MCF 10A (cell line): Measurements from ENCODE around the gene SLC6A3. TPM values are rescaled to one million over a fixed set of nuclear protein-coding genes. Genes with fewer than 3 reads are reported as not detected.
A peak's percentile ranks its signal among the peaks of the same experiment; 100 is the strongest.

Experiments
- BruUV-seq: library from RNA; stranded (reverse); fragments of 400-500 nt; replicated peaks from 2 replicates; lab custom pipeline; 2021; lab: Mats Ljungman, UMichigan
- CTCF ChIA-PET: fragments of 300-600 bp; sonication (Branson Sonifier 250); formaldehyde crosslinking; extraction: SDS; loops from one replicate; lab custom pipeline; 2021; ENCODE audit warnings: antibody characterized with exemption, inconsistent platforms; lab: Yijun Ruan, JAX
- POLR2A ChIA-PET: fragments of 300-600, 350-650 bp; sonication (Branson Sonifier 250); formaldehyde crosslinking; extraction: SDS; loops from one replicate; lab custom pipeline; 2020; ENCODE audit warnings: antibody characterized with exemption, inconsistent platforms; lab: Yijun Ruan, JAX
- DNase-seq: peaks from one replicate; pipeline ENCODE4 v3.0.0-alpha.2; 2018; ENCODE audit not compliant: unreplicated experiment
- H3K27ac Mint-ChIP-seq: one replicate; pipeline ENCODE4 v1.8.0; 2022; ENCODE audit warnings: mild to moderate bottlenecking, low read depth, mixed read lengths; ENCODE audit not compliant: unreplicated experiment
- H3K27me3 Mint-ChIP-seq: one replicate; pipeline ENCODE4 v1.8.0; 2022; ENCODE audit warnings: mixed read lengths; ENCODE audit not compliant: insufficient read depth, unreplicated experiment
- H3K36me3 Mint-ChIP-seq: one replicate; pipeline ENCODE4 v1.8.0; 2022; ENCODE audit warnings: mild to moderate bottlenecking, moderate library complexity, mixed read lengths; ENCODE audit not compliant: insufficient read depth, unreplicated experiment
- H3K4me1 Mint-ChIP-seq: one replicate; pipeline ENCODE4 v1.8.0; 2022; ENCODE audit warnings: mixed read lengths; ENCODE audit not compliant: insufficient read depth, unreplicated experiment
- H3K4me3 Mint-ChIP-seq: one replicate; pipeline ENCODE4 v1.8.0; 2022; ENCODE audit warnings: mild to moderate bottlenecking, moderate library complexity, mixed read lengths; ENCODE audit not compliant: unreplicated experiment
- H3K9me3 Mint-ChIP-seq: one replicate; pipeline ENCODE4 v1.8.0; 2022; ENCODE audit warnings: mixed read lengths; ENCODE audit not compliant: unreplicated experiment
- intact Hi-C: fragments of 100-400 bp; cut with micrococcal nuclease; formaldehyde crosslinking; loops from 2 replicates; pipeline ENCODE4 v1.14.1; 2022
- total RNA-seq: library from RNA; stranded (reverse); gene quantifications from 2 replicates; pipeline ENCODE4 v1.2.3, GENCODE V29; 2022
- TF ChIP-seq, protein P1 (sequence below): fragments of 200-600 bp; IDR thresholded peaks from one replicate; pipeline ENCODE4 v1.8.0; 2022; ENCODE audit warnings: antibody characterized with exemption, mild to moderate bottlenecking; ENCODE audit not compliant: unreplicated experiment

The SLC6A3 gene
- total RNA-seq, 1 experiment from 2014 or later: not detected

DNA sequence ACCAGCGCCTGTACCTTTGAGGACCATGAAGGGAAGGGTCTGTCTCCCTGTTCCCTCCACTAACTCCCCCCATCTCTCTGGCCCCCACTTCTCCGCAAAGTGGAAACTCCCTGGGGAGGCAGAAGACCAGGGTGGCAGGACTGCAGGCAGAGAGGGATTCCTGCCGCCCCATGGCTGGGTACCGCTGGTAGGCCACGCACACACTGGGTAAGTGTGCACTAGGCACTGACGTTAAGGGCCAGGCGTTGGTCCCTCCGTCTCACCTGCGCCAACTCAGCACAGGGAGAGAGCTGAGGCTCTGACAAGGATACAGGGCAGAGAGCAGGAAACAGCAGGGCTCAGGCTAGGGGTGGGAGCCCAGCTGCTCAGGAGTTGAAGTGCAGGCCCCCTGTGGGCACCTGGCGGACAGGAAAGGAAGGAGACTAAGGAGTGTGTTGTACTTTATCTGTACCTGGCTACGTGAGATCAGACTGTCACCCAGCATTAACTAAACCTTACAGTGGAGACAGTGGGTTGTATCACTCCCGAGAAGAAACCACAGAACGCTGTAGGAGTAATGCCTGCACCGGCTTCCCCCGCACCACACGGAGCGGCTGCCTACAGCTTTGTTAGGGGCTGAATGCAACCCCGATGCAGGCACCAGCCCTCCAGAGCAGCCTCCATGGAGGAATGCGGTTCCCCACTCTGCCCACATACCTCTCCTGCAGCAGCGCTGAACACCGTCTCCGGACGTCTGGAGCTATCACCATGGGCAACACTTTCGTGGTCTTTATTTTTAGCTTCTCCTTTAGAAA lies 66.2 kb downstream of the SLC6A3 start:
- ChIA-PET CTCF (no interaction called here), POLR2A (no interaction called here)
- H3K36me3 Mint-ChIP-seq: no peaks in the 10 kb centered on the region
- no peak overlapping the region for H3K4me3 Mint-ChIP-seq
- no peaks in the 10 kb centered on the region for H3K4me1 Mint-ChIP-seq
- BruUV-seq: no TSS peak
- DNase-seq: no peak
- peaks cover 17% of the 10 kb centered on the region for H3K27me3 Mint-ChIP-seq
- H3K9me3 Mint-ChIP-seq: no peaks in the 10 kb centered on the region
- H3K27ac Mint-ChIP-seq: no peak overlapping the region
- intact Hi-C loops: no loop called here
- TF ChIP-seq, protein P1, sequence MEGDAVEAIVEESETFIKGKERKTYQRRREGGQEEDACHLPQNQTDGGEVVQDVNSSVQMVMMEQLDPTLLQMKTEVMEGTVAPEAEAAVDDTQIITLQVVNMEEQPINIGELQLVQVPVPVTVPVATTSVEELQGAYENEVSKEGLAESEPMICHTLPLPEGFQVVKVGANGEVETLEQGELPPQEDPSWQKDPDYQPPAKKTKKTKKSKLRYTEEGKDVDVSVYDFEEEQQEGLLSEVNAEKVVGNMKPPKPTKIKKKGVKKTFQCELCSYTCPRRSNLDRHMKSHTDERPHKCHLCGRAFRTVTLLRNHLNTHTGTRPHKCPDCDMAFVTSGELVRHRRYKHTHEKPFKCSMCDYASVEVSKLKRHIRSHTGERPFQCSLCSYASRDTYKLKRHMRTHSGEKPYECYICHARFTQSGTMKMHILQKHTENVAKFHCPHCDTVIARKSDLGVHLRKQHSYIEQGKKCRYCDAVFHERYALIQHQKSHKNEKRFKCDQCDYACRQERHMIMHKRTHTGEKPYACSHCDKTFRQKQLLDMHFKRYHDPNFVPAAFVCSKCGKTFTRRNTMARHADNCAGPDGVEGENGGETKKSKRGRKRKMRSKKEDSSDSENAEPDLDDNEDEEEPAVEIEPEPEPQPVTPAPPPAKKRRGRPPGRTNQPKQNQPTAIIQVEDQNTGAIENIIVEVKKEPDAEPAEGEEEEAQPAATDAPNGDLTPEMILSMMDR: no peak

GRCh38 chr5:1378096-1378495 lies 67.1 kb downstream of the SLC6A3 start:
- no TSS peak for BruUV-seq
- H3K4me3 Mint-ChIP-seq: no peak overlapping the region
- CTCF ChIA-PET: no interaction called here
- intact Hi-C loops: no loop called here
- no peak for DNase-seq
- POLR2A ChIA-PET: interaction anchor here (0.6 to 1.2 kb wide), 2 partner anchors 33 to 131 kb away, joined by 3 to 4 read pairs; no protein-coding TSS in a partner anchor
- H3K36me3 Mint-ChIP-seq: no peaks in the 10 kb centered on the region
- no peaks in the 10 kb centered on the region for H3K9me3 Mint-ChIP-seq
- peaks cover 24% of the 10 kb centered on the region for H3K27me3 Mint-ChIP-seq
- TF ChIP-seq, protein P1: no peak
- H3K27ac Mint-ChIP-seq: no peak overlapping the region
- no peaks in the 10 kb centered on the region for H3K4me1 Mint-ChIP-seq

GRCh38 chr5:1376981-1377380 lies 68.3 kb downstream of the SLC6A3 start:
- intact Hi-C loops: no loop called here
- Mint-ChIP-seq H3K9me3 (no peaks in the 10 kb centered on the region), H3K4me3 (no peak overlapping the region), H3K27ac (no peak overlapping the region), H3K36me3 (no peaks in the 10 kb centered on the region), H3K27me3 (peaks cover 32% of the 10 kb centered on the region), H3K4me1 (no peaks in the 10 kb centered on the region)
- CTCF ChIA-PET: no interaction called here
- DNase-seq: no peak
- no TSS peak for BruUV-seq
- TF ChIP-seq, protein P1: no peak
- POLR2A ChIA-PET: interaction anchor here (1.2 kb wide), 1 partner anchor 32 kb away, joined by 4 read pairs; no protein-coding TSS in a partner anchor

DNA sequence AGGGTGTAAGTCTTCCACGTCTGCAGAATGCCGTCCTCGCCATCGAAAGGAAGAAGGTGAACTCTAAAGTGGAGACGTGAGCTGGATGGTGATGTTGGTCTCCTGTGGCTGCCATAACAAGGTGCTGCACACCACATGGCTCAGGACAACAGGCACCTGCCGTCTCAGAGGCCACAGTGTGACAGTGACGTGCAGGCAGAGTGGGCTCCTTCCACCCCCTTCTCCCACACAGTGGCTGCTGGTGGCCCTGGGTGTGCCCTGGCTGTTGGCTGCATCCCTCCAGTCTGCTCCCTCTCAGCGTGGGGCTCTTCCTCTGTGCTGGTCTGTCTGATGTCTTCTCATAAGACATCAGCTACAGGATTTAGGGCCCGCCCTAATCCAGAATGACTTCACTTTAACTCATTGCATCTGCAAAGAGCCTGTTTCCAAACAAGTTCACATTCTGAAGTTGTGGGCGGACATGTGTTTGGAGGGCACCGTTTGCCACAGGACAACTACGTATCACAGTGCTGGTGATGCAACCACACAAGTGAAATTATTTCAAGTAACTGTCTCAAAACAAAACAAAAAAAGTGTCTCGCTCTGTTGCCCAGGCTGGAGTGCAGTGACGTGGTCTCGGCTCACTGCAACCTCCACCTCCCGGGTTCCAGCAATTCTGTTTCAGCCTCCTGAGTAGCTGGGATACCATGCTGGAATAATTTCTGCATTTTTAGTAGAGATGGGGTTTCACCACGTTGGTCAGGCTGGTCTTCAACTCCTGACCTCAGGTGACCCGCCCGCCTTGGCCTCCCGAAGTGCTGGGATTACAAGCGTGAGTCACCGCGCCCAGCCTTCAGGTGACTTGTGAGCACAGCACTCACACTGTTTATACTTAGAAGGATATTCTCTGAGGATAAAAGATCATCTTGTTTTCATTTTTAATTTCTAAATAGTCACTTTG lies 69.1 kb downstream of the SLC6A3 start:
- no TSS peak for BruUV-seq
- DNase-seq: peak; percentile 13
- no peaks in the 10 kb centered on the region for H3K4me1 Mint-ChIP-seq
- TF ChIP-seq, protein P1: no peak
- no peaks in the 10 kb centered on the region for H3K9me3 Mint-ChIP-seq
- peaks cover 40% of the 10 kb centered on the region for H3K27me3 Mint-ChIP-seq
- H3K36me3 Mint-ChIP-seq: no peaks in the 10 kb centered on the region
- ChIA-PET POLR2A (no interaction called here), CTCF (interaction anchor here (0.6 kb wide), 1 partner anchor 706 kb away, joined by 3 read pairs; no protein-coding TSS in a partner anchor)
- H3K4me3 Mint-ChIP-seq: no peak overlapping the region
- intact Hi-C loops: no loop called here
- H3K27ac Mint-ChIP-seq: no peak overlapping the region
